Smooth muscle cell (in vitro differentiated cells): ENCODE measurements around the gene ZIC2. TPM values are rescaled to one million over a fixed set of nuclear protein-coding genes. Genes with fewer than 3 reads are reported as not detected.

ENCODE experiments used
- DNase-seq: peaks from one replicate; lab custom pipeline; 2025; ENCODE audit not compliant: unreplicated experiment; lab: John Stamatoyannopoulos, UW
- H2AFZ ChIP-seq: fragments of 200-600 bp; sonication (generic); 2 replicates; pipeline ENCODE4 v1.6.0; 2016; ENCODE audit warnings: antibody characterized with exemption, low read depth, mild to moderate bottlenecking
- H3F3A ChIP-seq: fragments of 200-600 bp; sonication (generic); 2 replicates; pipeline ENCODE4 v1.6.0; 2017; ENCODE audit warnings: antibody characterized with exemption, low read depth
- H3K27ac ChIP-seq: fragments of 200-600 bp; sonication (generic); 2 replicates; pipeline ENCODE4 v1.5.1; 2016; ENCODE audit warnings: low read depth, mild to moderate bottlenecking
- H3K27me3 ChIP-seq: fragments of 200-600 bp; sonication (generic); 2 replicates; pipeline ENCODE4 v1.6.1; 2016; ENCODE audit warnings: low read depth, mild to moderate bottlenecking
- H3K36me3 ChIP-seq: fragments of 200-600 bp; sonication (generic); 2 replicates; pipeline ENCODE4 v1.5.1; 2016; ENCODE audit warnings: low read depth
- H3K4me1 ChIP-seq: fragments of 200-600 bp; sonication (generic); 2 replicates; pipeline ENCODE4 v1.5.1; 2016; ENCODE audit warnings: low read depth
- H3K4me2 ChIP-seq: fragments of 200-600 bp; sonication (generic); 2 replicates; pipeline ENCODE4 v1.6.0; 2016; ENCODE audit warnings: mild to moderate bottlenecking
- H3K4me3 ChIP-seq: fragments of 200-600 bp; sonication (generic); 2 replicates; pipeline ENCODE4 v1.5.1; 2016; ENCODE audit warnings: mild to moderate bottlenecking
- H3K79me2 ChIP-seq: fragments of 200-600 bp; sonication (generic); 2 replicates; pipeline ENCODE4 v1.6.0; 2016; ENCODE audit warnings: low read depth, mild to moderate bottlenecking
- H3K9ac ChIP-seq: fragments of 200-600 bp; sonication (generic); 2 replicates; pipeline ENCODE4 v1.6.0; 2016; ENCODE audit warnings: low read depth
- H3K9me3 ChIP-seq: fragments of 200-600 bp; sonication (generic); replicated peaks from 2 replicates; pipeline ENCODE4 v1.5.1; 2016; ENCODE audit warnings: low read depth
- H4K20me1 ChIP-seq: fragments of 200-600 bp; sonication (generic); 2 replicates; pipeline ENCODE4 v1.6.0; 2016; ENCODE audit warnings: low read depth
- WGBS: methylation state at CpG from one replicate; pipeline ENCODE4 v1.1.7; 2016; ENCODE audit warnings: low lambda C conversion rate; 5-methylcytosine and 5-hydroxymethylcytosine counted together
- polyA plus RNA-seq: library from polyadenylated mRNA; unstranded; fragments of >200 nt; fragmentation: Nextera tagmentation; extraction: Ambion mirVana; gene quantifications from 2 replicates; pipeline ENCODE4 v1.2.1, GENCODE V29; 2016
- total RNA-seq: library from RNA; depleted of rRNA; stranded (reverse); fragments of >200 nt; gene quantifications from 2 replicates; pipeline ENCODE4 v1.2.3, GENCODE V29; 2014
- TF ChIP-seq, protein P1 (sequence below): fragments of 200-600 bp; sonication (generic); IDR thresholded peaks from 2 replicates; pipeline ENCODE4 v1.5.1; 2017; ENCODE audit warnings: borderline replicate concordance, mild to moderate bottlenecking, antibody characterized with exemption; ENCODE audit not compliant: insufficient read depth, poor library complexity, severe bottlenecking

Gene ZIC2
- total and polyA plus RNA-seq, 2 experiments from 2014 or later: not detected

DNA sequence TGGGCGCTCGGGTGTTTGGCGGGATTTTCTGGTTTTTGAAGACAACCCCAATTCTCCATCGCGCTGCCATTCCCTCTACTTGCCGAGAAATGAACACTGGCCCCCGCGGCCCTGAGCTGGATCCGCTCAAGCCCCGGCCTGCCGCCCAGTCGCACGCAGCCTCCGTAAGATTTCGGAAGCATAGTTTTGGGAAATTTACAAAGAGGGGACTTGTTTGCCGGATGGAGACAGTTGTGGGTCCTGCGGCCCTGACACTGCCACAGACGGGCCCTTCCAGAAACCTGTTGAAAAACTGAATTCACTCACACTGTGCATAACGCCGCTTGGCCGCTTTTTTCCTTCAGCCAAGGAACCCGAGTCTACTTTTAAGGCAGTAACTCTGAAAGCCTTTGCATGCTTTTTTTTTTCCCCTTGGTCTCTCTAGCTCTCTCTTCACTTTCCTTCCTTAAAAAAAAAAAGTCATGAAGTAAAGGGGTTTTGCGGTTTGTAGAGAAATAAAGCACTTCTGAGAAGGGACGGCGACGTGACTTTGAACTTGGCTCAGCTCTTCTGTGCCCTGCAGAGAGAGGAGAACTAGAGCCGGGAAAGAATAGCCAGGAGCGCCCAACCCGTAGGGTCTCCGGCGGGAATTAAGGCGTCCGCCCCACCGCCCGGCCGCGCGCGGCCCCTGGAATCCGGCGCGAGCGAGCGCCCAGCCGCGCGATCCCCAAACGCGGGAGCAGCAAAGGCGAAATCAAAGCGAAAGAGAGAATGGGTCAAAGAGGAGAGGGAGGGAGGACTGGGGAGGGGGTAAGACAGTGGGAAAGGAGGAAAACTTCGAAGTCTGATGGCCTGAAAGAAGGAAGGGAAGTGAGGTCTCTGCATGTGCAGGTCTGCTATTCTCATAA lies 3.4 kb upstream of the ZIC2 start:
- H3K4me3 ChIP-seq: no peak overlapping the region
- peak overlapping the region; percentile 57 for H3K4me2 ChIP-seq
- H3F3A ChIP-seq: no peaks in the 10 kb centered on the region
- peaks cover 6% of the 10 kb centered on the region for H4K20me1 ChIP-seq
- H3K36me3 ChIP-seq: no peaks in the 10 kb centered on the region
- no peak overlapping the region for H3K9ac ChIP-seq
- DNase-seq: no peak
- peaks cover 34% of the 10 kb centered on the region for H3K4me1 ChIP-seq
- H3K27me3 ChIP-seq: peaks cover 100% of the 10 kb centered on the region
- WGBS: 9% methylated on average over 52 of the region's 52 CpGs
- no peak overlapping the region for H3K27ac ChIP-seq
- TF ChIP-seq, protein P1, sequence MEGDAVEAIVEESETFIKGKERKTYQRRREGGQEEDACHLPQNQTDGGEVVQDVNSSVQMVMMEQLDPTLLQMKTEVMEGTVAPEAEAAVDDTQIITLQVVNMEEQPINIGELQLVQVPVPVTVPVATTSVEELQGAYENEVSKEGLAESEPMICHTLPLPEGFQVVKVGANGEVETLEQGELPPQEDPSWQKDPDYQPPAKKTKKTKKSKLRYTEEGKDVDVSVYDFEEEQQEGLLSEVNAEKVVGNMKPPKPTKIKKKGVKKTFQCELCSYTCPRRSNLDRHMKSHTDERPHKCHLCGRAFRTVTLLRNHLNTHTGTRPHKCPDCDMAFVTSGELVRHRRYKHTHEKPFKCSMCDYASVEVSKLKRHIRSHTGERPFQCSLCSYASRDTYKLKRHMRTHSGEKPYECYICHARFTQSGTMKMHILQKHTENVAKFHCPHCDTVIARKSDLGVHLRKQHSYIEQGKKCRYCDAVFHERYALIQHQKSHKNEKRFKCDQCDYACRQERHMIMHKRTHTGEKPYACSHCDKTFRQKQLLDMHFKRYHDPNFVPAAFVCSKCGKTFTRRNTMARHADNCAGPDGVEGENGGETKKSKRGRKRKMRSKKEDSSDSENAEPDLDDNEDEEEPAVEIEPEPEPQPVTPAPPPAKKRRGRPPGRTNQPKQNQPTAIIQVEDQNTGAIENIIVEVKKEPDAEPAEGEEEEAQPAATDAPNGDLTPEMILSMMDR: no peak
- no peaks in the 10 kb centered on the region for H3K79me2 ChIP-seq
- no peaks in the 10 kb centered on the region for H3K9me3 ChIP-seq
- H2AFZ ChIP-seq: no peak overlapping the region

DNA sequence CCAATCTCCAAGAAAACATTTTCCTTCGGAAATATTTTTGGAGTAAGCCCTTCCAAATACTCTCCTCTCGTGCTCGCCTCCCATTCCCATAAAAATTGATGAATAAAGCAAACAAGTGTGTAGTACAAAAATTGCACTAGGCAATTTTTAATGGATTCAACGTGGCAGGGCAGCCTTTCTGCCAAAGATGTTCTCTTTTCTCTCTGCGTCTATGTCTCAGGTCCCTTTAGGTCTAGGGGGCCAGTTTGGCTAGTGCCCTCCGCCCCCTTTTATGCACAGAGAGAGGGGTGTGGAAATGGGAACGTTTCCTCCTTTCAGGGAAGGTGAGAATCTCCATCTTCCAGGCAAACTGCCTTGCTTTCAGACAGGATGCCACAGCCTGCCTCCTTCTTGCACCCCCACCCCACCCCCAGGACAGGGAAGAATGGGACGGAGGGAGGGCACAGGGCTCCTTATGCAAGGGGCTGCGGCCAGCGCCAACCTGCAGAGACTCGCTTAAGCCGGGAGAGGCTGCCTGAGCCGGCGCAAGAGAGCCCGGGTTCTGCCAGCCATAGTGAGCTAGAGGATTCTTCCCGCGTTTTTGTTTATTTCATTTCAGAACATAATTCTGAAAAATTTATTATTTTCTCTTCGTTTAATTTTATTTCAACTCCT lies 2.7 kb upstream of the ZIC2 start:
- DNase-seq: no peak
- H3F3A ChIP-seq: no peaks in the 10 kb centered on the region
- no peak overlapping the region for H3K9ac ChIP-seq
- 3% methylated on average over 18 of the region's 18 CpGs for WGBS
- peaks cover 100% of the 10 kb centered on the region for H3K27me3 ChIP-seq
- no peak overlapping the region for H2AFZ ChIP-seq
- no peaks in the 10 kb centered on the region for H3K9me3 ChIP-seq
- H4K20me1 ChIP-seq: peaks cover 6% of the 10 kb centered on the region
- no peak overlapping the region for H3K4me3 ChIP-seq
- H3K4me2 ChIP-seq: peak overlapping the region; percentile 96
- H3K36me3 ChIP-seq: no peaks in the 10 kb centered on the region
- H3K27ac ChIP-seq: no peak overlapping the region
- H3K79me2 ChIP-seq: no peaks in the 10 kb centered on the region
- peaks cover 26% of the 10 kb centered on the region for H3K4me1 ChIP-seq
- TF ChIP-seq, protein P1: no peak

DNA sequence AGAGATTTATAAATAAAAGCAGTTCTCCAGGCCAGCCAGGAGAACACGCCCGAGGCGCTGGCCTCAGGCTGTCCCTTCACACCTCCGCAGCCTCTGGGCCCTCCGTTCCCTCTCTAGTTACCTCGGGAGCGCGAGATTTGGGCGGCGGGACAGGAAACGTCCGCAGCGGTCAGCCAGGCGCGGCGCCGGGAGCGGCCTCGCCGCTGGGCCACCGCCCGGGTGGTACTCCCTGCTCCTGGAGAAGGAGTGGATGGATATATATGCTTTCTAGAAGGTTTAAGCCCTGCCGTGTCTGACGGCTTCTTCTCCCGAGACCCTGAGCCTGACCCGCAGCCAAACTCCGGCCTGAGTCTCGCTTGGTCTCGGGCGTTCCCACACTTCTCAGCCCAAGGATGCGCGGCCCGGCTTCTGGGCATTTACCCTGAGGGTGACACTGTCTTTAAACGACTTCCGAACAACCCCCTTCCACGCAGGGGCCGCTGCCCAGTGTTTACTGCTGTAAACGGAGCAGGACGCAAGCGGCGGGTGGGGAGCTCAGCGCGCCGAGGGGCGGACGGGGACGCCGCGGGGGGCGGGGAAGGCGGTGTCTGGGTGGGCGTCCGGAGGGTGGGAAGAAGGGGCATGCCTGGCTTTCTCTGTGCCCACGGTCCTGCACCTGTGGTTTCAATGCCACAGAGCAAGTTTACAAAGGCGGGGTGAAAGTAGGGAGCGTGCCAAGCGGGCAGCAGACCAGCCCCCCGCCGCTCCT lies 2.0 kb upstream of the ZIC2 start:
- Histone ChIP-seq H3K9me3 (no peaks in the 10 kb centered on the region), H3K9ac (no peak overlapping the region), H3K27me3 (peaks cover 100% of the 10 kb centered on the region), H2AFZ (peak overlapping the region; percentile 72), H3K36me3 (no peaks in the 10 kb centered on the region), H3F3A (no peaks in the 10 kb centered on the region), H3K4me3 (peak overlapping the region; percentile 47), H3K4me1 (peaks cover 19% of the 10 kb centered on the region), H3K27ac (no peak overlapping the region), H3K4me2 (peak overlapping the region; percentile 96), H4K20me1 (peaks cover 6% of the 10 kb centered on the region), H3K79me2 (no peaks in the 10 kb centered on the region)
- no peak for DNase-seq
- 1% methylated on average over 52 of the region's 59 CpGs for WGBS
- TF ChIP-seq, protein P1: no peak
